ENCODE results near the gene ZNF354B.

DNA sequence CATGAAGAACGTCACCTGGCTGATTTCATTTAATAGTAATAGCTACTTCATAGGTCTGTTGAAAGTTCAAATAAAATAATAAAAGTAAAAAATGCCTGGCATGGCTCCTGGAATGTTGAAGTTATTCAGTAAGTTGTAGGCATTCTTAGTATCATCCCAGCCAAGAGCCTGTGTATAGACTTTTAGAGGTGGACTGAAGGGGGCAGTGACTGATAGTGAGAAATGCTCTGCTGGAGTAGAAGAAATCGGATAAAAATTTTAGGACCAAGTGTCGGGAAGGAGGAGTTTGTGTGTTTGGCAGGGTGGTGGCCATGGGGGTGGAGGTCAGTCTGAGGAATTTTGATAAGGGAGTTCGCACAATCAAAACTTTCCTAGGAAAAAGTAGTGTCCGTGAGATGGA is 39.5 kb downstream of the ZNF354B start:
- TF ChIP-seq, protein P1, sequence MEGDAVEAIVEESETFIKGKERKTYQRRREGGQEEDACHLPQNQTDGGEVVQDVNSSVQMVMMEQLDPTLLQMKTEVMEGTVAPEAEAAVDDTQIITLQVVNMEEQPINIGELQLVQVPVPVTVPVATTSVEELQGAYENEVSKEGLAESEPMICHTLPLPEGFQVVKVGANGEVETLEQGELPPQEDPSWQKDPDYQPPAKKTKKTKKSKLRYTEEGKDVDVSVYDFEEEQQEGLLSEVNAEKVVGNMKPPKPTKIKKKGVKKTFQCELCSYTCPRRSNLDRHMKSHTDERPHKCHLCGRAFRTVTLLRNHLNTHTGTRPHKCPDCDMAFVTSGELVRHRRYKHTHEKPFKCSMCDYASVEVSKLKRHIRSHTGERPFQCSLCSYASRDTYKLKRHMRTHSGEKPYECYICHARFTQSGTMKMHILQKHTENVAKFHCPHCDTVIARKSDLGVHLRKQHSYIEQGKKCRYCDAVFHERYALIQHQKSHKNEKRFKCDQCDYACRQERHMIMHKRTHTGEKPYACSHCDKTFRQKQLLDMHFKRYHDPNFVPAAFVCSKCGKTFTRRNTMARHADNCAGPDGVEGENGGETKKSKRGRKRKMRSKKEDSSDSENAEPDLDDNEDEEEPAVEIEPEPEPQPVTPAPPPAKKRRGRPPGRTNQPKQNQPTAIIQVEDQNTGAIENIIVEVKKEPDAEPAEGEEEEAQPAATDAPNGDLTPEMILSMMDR (IDR thresholded peaks at IDR 0.05), result no peak
- TF ChIP-seq POLR2A (IDR thresholded peaks at IDR 0.05), result no peak

Data from Peyer's patch (tissue), 4 donors.